GM18511 (cell line): ENCODE results near the gene MSH2.
"Not testable (repeated sequence)": the region's sequence is repeated elsewhere in the genome, so short reads cannot be mapped to it uniquely, and the experiment has no call there.

Source experiments
- ATAC-seq: cut with Tn5 transposase; IDR thresholded peaks from one replicate; pipeline ENCODE4 v1.9.1; 2021; ENCODE audit warnings: mild to moderate bottlenecking, moderate library complexity; ENCODE audit not compliant: unreplicated experiment

Gene MSH2

DNA sequence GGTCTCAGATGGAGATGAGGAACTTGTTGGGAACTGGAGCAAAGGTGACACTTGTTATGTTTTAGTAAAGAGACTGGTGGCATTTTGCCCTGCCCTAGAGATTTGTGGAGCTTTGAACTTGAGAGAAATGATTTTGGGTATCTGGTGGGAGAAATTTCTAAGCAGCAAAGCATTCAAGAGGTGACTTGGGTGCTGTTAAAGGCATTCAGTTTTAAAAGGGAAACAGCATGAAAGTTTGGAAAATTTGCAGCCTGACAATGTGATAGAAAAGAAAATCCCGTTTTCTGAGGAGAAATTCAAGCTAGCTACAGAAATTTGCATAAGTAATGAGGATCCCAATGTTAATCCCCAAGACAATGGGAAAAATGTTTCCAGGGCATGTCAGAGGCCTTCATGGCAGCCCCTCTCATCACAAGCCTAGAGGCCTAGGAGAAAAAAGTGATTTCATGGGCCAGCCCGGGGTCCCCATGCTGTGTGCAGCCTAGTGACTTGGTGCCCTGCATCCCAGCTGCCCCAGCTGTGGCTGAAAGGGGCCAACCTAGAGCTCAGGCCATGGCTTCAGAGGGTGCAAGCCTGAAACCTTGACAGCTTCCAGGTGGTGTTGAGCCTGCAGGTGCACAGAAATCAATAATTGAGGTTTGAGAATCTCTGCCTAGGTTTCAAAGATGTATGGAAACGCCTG lies 3.8 kb downstream of the MSH2 start:
- ATAC-seq: not testable (repeated sequence)

DNA sequence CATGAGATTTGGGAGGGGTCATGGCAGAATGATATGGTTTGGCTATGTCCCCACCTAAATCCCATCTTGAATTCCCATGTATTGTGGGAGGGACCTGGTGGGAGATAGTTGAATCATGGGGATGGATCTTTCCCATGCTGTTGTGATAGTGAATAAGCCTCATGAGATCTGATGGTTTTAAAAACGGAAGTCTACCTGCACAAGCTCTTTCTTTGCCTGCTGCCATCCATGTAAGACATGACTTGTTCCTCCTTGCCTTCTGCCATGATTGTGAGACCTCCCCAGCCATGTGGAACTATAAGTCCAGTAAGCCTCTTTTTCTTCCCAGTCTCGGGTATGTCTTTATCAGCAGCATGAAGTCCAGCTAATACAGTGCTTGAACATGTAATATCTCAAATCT lies 5.0 kb downstream of the MSH2 start:
- not testable (repeated sequence) for ATAC-seq

DNA sequence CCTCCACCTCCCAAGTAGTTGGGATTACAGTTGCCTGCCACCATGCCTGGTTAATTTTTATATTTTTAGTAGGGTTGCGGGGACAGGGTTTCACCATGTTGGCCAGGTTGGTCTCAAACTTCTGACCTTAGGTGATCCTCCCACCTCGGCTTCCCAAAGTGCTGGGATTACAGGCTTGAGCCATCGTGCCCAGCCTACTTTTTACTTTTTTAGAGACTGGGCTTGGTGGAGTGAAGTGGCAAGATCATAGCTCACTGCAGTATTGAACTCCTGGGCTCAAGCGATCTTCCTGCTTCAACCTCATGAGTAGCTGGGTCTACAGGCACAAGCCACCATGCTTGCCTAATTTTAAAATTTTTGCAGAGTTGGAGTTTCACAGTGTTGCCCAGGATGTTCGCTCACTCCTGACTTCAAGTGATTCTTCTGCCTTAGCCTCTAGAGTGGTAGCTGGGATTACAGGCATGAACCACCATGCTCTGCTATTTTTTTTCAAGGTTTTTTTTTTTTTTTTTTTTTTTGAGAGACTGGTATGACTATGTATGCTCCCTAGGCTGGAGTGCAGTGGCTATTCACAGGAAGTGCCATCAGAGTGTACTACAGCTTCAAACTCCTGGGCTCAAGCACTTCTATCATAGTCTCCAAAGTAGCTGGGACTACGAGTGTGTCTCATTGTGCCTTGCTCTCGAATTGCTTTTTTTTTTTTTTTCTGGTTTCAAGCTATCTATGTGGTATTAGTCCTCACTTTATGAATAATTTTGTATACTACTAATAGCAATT lies 11.9 kb downstream of the MSH2 start:
- ATAC-seq: no peak

DNA sequence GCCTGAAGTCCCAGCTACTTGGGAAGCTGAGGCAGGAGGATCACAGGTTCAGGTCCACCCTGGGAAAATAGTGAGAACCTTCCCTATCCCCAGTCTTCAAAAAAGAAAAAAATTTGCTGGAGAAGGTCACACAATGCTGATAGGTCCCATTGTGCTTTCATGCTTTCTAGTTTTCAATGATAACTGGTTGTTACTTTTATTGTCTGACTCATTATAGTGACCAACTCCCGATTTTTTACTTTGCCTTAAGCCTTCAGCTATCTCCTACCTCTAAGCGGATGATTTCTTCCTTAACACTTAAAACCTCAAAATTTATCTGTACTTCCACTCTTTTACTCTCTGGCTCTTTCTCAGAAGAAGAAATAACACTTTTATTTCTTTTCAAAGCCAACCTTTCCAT lies 17.3 kb downstream of the MSH2 start:
- no peak for ATAC-seq

DNA sequence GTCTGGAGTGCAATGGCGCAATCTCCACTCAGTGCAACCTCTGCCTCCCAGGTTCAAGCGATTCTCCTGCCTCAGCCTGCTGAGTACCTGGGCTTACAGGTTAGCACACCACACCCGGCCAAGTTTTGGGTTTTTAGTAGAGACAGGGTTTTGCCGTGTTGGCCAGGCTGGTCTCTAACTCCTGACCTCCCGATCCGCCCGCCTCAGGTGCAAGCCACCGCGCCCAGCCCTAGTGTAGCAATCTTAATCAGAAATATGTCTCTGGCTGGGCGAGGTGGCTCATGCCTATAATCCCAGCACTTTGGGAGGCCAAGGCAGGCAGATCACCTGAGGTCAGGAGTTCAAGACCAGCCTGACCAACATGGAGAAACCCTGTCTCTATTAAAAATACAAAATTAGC lies 17.7 kb downstream of the MSH2 start:
- not testable (repeated sequence) for ATAC-seq

DNA sequence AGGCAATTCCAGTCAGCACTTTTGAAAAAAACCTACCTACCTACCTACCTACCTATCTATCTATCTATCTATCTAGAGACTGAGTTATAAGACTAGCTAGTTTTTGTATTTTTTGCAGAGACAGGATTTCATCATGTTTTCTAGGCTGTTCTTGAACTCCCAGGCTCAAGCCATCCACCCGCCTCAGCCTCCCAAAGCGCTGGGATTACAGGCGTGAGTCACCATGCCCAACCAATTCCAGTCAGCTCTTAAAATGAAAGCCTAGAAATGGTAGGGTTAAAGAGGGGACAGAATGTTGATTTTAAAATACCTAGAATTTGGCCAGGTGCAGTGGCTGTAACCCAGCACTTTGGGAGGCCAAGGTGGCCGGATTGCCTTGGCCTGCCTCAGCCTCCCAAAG lies 19.1 kb downstream of the MSH2 start:
- no peak for ATAC-seq

DNA sequence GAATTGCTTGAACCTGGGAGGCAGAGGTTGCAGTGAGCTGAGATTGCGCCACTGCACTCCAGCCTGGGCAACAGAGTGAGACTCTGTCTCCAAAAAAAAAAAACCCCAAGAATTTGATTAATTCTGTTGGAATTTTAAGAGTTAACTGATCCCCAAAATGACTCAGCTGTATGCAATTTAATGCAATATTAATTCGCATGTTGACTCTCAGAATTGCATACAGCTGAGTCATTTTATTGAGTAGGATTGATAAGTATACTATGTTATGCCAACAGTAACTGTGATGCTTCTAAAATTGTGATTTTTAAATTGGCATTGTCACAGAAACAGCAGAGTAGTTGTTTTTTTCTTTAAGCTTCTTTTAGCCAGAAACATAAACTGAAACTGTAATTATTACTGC lies 19.6 kb downstream of the MSH2 start:
- no peak for ATAC-seq

DNA sequence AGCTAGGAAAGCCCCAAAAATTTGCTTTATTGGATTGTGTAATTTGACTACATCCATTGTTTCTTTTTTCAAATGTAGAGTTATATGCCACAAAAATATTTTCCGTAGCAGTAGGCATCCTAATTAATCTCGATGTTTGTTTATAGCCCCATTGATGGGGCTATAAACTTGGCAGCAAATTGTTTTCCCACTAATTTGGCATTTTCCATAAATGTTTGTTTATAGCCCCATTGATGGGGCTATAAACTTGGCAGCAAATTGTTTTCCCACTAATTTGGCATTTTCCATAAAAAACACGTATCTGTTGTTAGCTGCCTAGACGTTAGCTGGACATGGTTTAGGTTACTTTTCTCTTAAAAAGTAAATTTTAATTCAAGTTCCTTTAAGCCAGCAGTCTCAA lies 23.8 kb downstream of the MSH2 start:
- ATAC-seq: no peak

DNA sequence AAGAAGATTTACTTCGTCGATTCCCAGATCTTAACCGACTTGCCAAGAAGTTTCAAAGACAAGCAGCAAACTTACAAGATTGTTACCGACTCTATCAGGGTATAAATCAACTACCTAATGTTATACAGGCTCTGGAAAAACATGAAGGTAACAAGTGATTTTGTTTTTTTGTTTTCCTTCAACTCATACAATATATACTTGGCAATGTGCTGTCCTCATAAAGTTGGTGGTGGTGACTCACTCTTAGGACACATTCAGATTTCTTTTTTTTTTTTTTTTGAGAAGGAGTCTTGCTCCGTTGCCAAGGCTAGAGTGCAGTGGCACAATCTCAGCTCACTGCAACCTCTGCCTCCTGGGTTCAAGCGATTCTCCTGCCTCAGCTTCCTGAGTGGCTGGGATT lies 26.8 kb downstream of the MSH2 start:
- ATAC-seq: no peak

DNA sequence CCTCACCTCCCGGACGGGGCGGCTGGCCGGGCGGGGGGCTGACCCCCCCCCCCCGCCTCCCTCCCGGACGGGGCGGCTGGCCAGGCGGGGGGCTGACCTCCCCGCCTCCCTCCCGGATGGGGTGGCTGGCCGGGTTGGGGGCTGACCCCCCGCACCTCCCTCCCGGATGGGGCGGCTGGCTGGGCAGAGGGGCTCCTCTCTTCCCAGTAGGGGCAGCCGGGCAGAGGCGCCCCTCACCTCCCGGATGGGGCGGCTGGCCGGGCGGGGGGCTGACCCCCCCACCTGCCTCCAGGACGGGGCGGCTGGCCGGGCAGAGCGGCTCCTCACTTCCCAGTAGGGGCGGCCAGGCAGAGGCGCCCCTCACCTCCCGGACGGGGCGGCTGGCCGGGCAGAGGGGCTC lies 30.1 kb downstream of the MSH2 start:
- not testable (repeated sequence) for ATAC-seq

DNA sequence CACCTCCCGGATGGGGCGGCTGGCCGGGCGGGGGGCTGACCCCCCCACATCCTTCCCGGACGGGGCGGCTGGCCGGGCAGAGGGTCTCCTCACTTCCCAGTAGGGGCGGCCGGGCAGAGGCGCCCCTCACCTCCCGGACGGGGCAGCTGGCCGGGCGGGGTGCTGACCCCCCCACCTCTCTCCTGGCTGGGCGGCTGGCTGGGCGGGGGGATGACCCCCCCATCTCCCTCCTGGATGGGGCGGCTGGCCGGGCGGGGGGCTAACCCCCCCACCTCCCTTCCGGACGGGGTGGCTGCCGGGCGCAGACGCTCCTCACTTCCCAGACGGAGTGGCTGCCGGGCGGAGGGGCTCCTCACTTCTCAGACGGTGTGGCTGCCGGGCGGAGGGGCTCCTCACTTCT lies 30.5 kb downstream of the MSH2 start:
- ATAC-seq: not testable (repeated sequence)

DNA sequence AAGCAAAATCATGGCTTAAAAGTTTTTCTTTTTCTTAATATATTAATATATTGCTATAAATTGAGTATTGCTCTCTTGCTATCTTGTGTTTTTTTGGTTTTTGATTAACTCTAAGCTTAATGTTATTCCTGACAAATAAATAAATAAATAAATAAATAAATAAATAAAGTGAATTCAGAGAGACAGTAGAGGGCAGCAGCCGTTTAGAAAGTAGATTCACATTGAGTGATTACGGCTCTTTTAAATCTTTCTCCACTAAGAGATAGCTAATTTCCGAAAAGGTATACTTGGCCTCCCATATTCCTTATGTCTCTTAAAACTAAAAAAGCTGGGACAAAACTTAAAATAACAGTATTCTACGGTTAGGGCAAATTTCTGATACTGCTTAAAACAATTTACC lies 34.3 kb downstream of the MSH2 start:
- ATAC-seq: no peak

DNA sequence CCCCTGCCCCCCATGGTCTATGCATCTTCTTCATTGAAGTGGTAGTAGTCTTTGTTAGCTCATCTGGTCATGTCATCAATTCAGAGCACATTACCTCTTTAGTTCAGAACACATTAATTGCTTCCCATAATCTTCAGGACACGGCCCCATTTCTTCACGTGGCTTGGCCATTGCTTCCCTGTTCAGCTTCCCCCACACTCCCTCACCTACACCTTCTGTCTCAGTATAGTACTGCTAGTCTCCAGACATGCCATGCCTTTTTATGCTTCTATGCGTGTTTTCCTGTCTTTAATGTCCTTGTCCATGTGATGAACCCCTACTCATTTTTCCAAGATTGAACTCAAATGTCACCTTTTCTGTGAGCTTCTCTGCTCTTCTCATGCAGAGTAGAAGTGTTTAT lies 35.1 kb downstream of the MSH2 start:
- ATAC-seq: no peak

DNA sequence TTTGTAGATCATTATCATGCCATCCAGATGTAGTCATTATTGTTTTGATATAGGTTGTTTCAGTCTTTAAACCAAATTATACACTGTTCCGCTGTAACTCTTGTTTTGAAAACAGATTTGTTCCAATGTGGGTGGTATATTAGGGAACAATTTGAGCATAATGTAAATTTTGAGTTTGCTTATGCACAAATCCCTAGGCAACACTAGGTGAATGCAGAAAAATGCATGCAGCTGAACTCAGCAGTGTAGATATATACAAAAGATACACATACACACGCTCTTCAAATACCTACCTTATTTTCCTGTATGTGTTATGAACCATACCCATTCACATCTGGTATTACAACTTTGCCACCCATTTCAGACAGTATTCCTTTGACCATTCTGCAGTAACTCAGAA lies 35.8 kb downstream of the MSH2 start:
- ATAC-seq: no peak

DNA sequence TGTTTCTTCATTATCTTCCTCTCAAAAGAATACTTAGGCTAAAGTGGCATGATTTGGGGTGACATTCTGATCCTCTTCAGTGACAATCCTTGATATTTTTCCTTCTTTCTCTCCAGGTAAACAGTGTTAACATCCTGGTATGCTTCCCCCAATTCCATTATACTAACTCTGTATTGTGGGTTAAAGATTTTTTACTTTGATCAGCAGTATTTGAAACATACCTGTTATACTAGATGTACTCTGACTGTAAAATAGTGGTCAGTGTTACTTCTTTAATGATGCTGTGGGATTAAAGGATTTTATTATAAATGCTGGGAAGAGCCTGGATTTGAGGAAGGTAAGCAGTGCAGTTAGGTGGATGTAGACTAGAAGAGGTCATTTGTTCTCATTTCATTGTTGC lies 48.8 kb downstream of the MSH2 start:
- no peak for ATAC-seq

DNA sequence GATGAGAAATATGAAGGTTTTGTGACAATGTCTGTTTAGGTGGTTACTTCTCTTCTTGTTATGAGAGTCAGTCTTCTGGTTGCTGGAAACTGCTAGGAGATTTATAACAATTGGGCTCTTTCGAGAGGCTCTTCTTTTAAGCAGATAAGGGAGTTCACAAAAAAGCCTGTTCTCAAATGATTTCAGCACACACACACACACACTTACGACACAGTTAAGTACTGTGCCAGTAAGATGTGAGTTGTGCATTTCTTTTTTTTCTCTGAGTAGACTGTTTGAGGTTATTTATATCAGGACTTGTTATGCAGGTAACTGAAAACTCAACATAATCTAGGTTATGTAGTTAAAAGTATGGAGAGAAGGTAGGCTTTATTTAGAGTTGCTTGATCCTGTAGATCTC lies 49.8 kb downstream of the MSH2 start:
- ATAC-seq: no peak

DNA sequence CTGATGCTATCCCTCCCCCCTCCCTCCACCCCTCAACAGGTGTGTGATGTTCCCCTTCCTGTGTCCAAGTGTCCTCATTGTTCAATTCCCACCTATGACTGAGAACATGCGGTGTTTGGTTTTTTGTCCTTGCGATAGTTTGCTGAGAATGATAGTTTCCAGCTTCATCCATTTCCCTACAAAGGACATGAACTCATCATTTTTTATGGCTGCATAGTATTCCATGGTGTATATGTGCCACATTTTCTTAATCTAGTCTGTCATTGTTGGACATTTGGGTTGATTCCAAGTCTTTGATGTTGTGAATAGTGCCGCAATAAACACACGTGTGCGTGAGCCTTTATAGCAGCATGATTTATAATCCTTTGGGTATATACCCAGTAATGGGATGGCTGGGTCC lies 51.9 kb downstream of the MSH2 start:
- not testable (repeated sequence) for ATAC-seq

DNA sequence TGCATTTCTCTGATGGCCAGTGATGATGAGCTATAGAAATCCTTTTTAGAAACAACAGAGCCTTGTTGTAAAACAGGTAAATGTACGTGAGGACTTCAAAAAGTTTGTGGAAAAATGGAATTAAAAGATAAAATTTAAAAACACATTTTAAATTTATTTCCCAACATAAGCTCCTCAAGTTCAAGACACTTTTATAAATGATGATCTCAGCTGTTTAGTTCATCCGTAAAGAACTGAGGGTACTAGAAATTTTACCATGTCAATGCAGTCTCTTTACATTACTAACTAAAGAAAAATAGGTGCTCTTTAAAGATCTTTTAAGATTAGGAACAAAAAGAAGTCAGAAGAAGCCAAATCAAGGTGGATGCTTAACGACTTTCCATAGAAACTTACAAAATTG lies 52.5 kb downstream of the MSH2 start:
- ATAC-seq: no peak

DNA sequence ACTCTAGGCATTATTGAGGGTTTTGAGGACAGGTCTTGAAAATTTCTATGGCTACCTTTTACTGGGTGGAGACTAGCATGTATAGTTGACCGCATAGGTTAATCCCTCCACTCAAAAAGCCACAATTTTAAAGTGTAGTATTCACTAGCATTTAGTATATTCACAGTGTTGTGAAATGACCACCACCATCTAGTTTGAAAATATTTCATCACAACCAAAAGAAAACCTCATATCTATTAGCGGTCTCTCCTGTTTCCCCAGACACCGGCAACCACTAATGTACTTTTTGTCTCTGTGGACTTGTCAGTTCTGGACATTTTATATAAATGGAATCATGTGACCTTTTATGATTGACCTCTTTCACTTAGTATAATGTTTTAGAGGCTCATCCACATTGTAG lies 53.9 kb downstream of the MSH2 start:
- no peak for ATAC-seq

DNA sequence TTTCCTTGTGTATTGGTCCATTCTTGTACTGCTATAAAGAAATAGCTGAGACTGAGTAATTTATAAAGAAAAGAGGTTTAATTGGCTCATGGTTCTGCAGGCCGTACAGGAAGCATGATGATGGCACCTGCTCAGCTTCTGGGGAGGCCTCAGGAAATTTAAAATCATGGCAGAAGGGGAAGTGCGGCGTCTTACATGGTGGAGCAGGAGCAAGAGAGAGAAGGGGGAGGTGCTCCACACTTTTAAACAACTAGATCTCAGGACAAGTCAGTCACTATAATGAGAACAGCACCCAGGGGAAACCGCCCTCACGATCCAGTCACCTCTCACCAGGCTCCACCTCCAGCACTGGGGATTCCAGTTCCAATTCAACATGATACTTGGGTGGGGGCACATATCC lies 54.3 kb downstream of the MSH2 start:
- ATAC-seq: no peak

DNA sequence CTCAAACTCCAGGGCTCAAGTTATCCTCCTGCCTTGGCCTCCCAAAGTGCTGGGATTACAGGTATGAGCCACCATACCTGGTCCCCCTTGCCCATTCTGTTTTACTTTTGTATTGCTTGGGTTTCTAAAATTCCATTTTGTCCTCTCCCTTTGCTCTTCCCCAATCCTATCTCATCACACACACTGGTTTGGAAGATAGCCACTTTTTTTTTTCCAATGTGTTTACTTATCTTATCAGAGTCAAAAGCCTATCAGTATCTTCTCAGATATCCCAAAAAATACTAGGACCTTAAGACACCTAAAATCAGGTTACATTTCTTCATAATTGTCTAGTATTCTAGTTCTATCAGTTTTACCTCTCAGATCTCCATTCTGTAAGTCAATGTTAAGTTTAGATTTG lies 56.1 kb downstream of the MSH2 start:
- no peak for ATAC-seq

DNA sequence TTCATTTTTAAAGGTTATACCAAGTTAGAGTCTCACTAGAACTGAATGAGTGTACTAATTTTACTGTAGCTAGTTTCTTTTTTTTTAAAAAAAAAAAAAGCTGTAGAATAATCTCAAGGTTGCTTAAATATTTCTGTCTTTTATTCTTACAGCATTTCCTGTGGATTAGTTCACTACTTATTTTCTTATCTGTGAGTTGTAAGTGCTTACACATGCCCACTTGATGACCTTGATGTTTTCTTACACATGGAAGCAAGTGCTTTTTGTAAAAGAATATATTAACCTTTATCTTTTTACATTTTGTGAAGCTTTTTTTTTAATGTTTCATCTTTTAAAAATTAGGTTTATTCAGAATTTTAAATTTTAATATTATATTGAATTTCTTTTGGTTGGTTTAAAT lies 57.8 kb downstream of the MSH2 start:
- no peak for ATAC-seq
